HL-60 (cell line): ENCODE data around the gene TRIP13.

ENCODE experiments used
- DNase-seq, 2 experiments: peaks; one replicate each; pipeline ENCODE4 v3.0.0-alpha.2; 2010 to 2020; ENCODE audit warnings: low read depth in 1 of 2, low spot score in 1 of 2
- H3K27ac ChIP-seq: fragments of 250-450 bp; sonication (Bioruptor Pico); replicated peaks from 2 replicates; pipeline ENCODE4 v1.5.1; 2020; ENCODE audit warnings: mild to moderate bottlenecking, moderate library complexity
- H3K27me3 ChIP-seq: fragments of 250-450 bp; sonication (Bioruptor Pico); 2 replicates; pipeline ENCODE4 v1.5.1; 2021; ENCODE audit warnings: mild to moderate bottlenecking, moderate library complexity; ENCODE audit not compliant: insufficient read depth, poor library complexity, severe bottlenecking
- H3K4me3 ChIP-seq: replicated peaks from 2 replicates; pipeline ENCODE4 v1.5.1; 2011; ENCODE audit warnings: mild to moderate bottlenecking, control low read depth, low read length; ENCODE audit not compliant: insufficient read depth
- GABPA ChIP-seq: IDR thresholded peaks from 2 replicates; pipeline ENCODE4 v1.6.1; 2012; ENCODE audit warnings: low read depth
- POLR2AphosphoS5 ChIP-seq: IDR thresholded peaks from 2 replicates; pipeline ENCODE4 v1.6.1; 2012; ENCODE audit warnings: low read depth
- SPI1 ChIP-seq: IDR thresholded peaks from 2 replicates; pipeline ENCODE4 v1.6.1; 2012; ENCODE audit warnings: low read depth, mild to moderate bottlenecking, borderline replicate concordance
- TF ChIP-seq, protein P1 (sequence below): IDR thresholded peaks from 2 replicates; pipeline ENCODE4 v1.6.1; 2012; ENCODE audit warnings: low read depth; ENCODE audit not compliant: insufficient replicate concordance
- TF ChIP-seq, protein P2 (sequence below): IDR thresholded peaks from one replicate; pipeline ENCODE4 v1.5.1; 2011; ENCODE audit warnings: low read length, control low read depth, inconsistent platforms; ENCODE audit not compliant: insufficient read depth

Gene TRIP13

DNA sequence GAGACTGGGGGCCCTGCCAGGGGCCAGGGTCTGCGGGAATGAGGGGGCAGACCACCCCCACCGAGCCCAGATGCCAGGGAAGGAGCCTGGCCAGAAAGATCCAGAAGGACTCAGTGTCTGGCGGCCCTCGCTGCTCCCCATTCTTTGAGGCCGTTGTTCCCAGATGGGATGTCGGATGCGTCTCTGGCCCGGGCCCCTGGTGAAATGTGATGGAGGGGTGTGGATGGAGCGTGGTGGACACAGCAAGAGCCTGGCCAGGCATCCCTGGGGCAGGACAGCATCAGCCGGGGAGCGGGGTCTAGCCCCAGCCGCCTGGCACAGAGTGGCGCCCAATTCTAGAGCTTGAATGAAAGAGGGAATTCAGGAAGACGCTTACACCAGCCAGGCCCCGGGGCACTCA lies 69.7 kb downstream of the TRIP13 start:
- H3K4me3 ChIP-seq: no peak overlapping the region
- no peak for DNase-seq
- no peak overlapping the region for H3K27ac ChIP-seq
- peaks cover 3% of the 10 kb centered on the region for H3K27me3 ChIP-seq
- no peak for TF ChIP-seq GABPA
- TF ChIP-seq SPI1: no peak
- TF ChIP-seq POLR2AphosphoS5: no peak
- TF ChIP-seq, protein P1, sequence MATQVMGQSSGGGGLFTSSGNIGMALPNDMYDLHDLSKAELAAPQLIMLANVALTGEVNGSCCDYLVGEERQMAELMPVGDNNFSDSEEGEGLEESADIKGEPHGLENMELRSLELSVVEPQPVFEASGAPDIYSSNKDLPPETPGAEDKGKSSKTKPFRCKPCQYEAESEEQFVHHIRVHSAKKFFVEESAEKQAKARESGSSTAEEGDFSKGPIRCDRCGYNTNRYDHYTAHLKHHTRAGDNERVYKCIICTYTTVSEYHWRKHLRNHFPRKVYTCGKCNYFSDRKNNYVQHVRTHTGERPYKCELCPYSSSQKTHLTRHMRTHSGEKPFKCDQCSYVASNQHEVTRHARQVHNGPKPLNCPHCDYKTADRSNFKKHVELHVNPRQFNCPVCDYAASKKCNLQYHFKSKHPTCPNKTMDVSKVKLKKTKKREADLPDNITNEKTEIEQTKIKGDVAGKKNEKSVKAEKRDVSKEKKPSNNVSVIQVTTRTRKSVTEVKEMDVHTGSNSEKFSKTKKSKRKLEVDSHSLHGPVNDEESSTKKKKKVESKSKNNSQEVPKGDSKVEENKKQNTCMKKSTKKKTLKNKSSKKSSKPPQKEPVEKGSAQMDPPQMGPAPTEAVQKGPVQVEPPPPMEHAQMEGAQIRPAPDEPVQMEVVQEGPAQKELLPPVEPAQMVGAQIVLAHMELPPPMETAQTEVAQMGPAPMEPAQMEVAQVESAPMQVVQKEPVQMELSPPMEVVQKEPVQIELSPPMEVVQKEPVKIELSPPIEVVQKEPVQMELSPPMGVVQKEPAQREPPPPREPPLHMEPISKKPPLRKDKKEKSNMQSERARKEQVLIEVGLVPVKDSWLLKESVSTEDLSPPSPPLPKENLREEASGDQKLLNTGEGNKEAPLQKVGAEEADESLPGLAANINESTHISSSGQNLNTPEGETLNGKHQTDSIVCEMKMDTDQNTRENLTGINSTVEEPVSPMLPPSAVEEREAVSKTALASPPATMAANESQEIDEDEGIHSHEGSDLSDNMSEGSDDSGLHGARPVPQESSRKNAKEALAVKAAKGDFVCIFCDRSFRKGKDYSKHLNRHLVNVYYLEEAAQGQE: no peak
- TF ChIP-seq, protein P2, sequence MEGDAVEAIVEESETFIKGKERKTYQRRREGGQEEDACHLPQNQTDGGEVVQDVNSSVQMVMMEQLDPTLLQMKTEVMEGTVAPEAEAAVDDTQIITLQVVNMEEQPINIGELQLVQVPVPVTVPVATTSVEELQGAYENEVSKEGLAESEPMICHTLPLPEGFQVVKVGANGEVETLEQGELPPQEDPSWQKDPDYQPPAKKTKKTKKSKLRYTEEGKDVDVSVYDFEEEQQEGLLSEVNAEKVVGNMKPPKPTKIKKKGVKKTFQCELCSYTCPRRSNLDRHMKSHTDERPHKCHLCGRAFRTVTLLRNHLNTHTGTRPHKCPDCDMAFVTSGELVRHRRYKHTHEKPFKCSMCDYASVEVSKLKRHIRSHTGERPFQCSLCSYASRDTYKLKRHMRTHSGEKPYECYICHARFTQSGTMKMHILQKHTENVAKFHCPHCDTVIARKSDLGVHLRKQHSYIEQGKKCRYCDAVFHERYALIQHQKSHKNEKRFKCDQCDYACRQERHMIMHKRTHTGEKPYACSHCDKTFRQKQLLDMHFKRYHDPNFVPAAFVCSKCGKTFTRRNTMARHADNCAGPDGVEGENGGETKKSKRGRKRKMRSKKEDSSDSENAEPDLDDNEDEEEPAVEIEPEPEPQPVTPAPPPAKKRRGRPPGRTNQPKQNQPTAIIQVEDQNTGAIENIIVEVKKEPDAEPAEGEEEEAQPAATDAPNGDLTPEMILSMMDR: no peak

GRCh38 chr5:962801-963200 lies 70.1 kb downstream of the TRIP13 start:
- TF ChIP-seq, protein P1: no peak
- TF ChIP-seq SPI1 (no peak), POLR2AphosphoS5 (no peak)
- TF ChIP-seq, protein P2: no peak
- Histone ChIP-seq H3K27ac (no peak overlapping the region; the same call in 1 of the 2 replicates), H3K27me3 (peaks cover 1% of the 10 kb centered on the region), H3K4me3 (no peak overlapping the region)
- no peak for DNase-seq

DNA sequence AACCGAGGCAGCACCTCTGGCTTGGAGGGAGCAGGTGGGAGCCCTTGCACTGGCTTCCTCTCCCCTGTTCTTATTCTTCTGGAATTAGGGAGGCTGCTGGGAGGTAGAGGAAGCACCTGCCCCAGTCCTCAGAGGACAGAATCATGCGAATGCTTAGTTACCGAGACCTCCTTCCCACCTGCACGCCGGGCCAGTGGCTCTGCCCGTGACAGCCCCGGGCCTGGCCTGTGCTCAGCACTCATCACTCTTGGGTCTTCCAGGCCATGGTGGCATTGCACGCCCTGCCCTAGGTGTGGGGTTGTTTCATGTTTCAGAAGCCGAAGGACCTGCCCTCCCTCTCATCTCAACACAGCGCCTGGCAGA lies 70.6 kb downstream of the TRIP13 start:
- peaks cover 2% of the 10 kb centered on the region for H3K27me3 ChIP-seq
- DNase-seq: no peak
- TF ChIP-seq SPI1 (no peak), POLR2AphosphoS5 (no peak), GABPA (no peak)
- TF ChIP-seq, protein P2: no peak
- TF ChIP-seq, protein P1: no peak
- no peak overlapping the region for H3K4me3 ChIP-seq
- H3K27ac ChIP-seq: peak overlapping the region; percentile 44
